HTERT RPE-1 (cell line): Measurements from ENCODE around the gene CHST8.
"Not testable (repeated sequence)": the region's sequence is repeated elsewhere in the genome, so short reads cannot be mapped to it uniquely, and the experiment has no call there.

Experiments used
- in situ Hi-C: fragments of 300-500 bp; cut with MboI; formaldehyde crosslinking; loops from 4 replicates; pipeline ENCODE4 v1.14.3; 2020; ENCODE audit warnings: low sequenced_read_pairs

Gene CHST8

DNA sequence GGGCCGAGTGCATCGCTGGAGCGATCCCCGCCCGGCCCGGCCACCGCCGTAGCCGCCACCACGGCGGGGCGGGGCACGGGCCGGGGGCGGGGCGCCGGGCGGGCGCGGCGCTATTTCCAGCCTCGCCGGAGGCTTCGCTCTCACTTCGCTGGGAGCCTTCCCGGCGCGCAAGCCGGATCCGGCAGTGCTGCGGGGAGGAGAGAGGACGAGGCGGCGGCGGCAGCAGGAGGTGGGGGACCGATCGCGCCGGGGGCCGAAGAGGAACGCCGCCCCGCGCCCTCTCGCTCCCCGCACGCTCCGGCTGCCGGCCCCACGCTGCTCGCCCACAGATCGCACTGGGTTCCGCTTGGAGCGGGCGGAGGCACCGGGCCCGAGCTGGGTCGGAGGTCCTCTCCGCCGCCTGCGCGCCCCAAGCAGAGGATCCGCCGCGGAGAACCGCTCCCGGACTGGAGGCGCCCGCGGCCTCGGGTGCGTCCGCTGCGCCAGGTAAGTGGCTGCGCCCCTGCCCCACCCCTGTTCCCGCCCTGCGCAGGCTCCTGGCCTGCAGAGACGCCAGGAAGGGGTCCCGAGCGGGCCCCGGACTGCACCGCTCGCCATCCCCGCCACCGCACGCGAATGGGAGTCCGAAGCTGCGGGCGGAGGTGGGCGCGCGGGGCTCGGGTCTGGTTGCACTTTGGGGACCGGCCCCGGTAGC is at the start of gene CHST8:
Gene CHST8, plus strand, starts transcription at position 143 of the 694 bp plus-strand sequence. CDS start 67,309 bp downstream, outside the sequence.
- in situ Hi-C loops: no loop called here

DNA sequence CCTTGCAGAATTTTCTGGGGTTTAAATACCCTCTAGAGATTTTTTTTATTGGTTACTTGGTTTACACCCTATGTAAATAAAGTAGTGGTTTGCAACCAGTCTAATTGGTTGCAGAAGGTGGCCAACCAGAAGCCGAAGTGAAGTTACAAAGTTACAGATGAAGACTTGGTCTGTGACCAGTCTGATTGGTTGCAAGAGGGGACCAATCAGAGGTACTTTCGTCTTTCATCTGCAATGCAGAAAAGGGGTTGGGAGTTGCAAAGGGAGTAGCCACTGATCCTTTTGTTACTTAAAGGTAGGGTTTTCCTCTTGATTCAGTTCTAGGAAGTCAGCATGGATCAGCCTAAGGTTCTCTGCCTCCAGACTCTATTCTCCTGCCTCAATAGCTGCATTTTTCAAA is 48.8 kb upstream of the CHST8 start:
- in situ Hi-C loops: no loop called here

DNA sequence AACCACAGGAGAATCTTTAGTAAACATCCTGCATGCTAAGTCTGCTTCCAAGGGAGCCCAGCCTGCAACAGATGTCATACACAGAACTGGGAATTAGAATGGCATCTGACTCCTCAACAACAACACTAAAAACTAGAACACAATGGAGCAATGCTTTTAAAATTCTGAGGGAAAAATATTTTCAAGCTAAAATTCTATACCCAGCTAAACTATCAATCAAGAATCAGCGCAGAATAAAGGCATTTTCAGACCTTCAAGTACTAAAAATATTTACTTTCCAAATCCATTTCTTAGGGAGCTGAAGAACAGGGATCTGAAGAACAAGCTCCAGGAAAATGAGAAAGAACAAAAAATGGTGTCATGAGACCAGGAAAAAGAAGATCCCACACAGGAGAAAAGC is 46.9 kb upstream of the CHST8 start:
- in situ Hi-C loops: no loop called here

- in situ Hi-C loops: no loop called here
Observed at GRCh38 chr19:33578697-33579096, 43.1 kb upstream of the CHST8 start.

- in situ Hi-C loops: no loop called here
Observed at GRCh38 chr19:33580026-33580644, 41.6 kb upstream of the CHST8 start.

GRCh38 chr19:33580645-33581037 is 41.1 kb upstream of the CHST8 start:
- in situ Hi-C loops: no loop called here

DNA sequence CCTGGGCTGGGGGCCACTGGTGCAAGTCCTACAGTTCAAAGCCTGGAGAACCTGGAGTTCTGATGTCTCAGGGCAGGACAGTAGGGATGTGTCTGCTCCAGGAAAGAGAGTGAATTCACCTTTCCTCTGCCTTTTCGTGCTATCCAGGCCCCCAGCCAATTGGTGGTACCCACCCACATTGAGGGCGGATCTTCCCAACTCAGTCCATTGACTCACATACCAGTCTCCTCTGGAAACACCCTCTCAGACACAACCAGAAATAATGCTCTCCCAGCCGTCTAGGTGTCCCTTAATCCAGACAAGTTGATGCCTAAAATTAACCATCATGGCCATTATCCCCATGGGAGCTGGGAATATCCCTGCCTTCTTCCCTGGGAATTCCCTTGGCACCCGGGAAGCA is 38.8 kb upstream of the CHST8 start:
- in situ Hi-C loops: no loop called here

DNA sequence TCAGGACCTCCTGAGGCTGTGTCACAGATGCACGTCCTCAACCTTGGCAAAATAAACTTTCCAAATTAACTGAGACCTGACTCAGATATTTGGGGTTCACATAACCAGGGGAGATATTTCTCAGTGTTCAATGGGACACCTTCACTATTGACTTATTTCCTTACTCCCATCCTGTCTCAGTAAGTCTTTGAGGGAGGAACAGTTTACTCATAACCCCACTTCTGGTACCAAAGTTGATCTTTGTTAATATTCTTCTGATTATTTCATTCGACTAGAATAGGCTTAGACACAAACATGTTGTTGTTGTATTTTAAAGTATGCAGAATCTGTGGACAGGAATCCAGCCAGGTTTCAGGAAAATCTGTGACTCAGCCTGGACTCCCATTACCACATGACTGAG is 34.6 kb upstream of the CHST8 start:
- in situ Hi-C loops: no loop called here

DNA sequence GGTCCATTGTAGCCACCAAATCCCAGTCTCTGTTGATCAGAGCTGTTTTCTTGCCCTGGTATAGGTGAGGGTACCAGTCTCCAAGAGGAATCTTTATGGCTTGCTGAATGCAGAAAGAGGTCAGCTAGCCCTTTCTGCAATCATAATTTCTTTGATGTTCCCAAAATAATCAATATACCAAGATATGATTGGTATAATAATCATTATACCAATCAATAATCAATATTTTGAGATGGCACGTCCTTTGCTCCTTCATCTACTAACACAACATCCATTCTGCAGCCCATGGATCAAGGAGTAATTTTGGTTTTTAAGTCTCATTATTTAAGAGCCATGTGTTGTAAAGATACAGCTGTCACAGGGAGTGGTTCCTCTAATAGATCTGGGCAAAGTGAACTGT is 31.5 kb upstream of the CHST8 start:
- in situ Hi-C loops: no loop called here

- in situ Hi-C loops: no loop called here
Observed at GRCh38 chr19:33595783-33596182, 26.0 kb upstream of the CHST8 start.

GRCh38 chr19:33601583-33601982 is 20.2 kb upstream of the CHST8 start:
- in situ Hi-C loops: no loop called here

DNA sequence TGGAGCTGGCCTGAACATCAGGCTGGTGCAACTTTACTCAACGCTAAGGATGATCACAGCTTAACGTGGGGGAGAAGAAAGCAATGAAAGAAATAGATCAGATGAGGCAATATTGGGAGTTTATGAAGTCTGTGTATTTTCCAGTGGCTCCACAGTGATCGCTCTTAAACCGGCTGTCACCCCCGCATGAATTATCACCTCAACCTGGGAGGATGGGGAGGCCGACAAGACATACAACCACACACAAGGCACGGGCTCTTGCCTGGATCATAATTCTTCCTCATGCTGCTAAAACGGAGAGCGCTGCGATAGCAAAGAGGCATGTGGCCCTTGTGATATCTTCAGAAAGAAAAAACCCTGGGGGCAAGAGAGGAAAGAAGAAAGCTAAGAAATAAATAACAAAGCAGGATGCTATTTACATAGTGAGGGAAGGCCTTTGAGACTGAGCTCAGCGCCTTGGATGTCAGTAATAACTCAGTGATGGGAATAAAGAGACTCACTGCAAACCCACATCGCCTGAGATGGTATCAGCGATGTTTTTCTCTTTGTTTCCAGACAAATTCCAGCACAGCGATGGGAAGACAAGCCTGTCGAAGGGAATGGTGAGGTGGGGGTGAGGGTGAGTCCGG is 19.1 kb upstream of the CHST8 start:
- in situ Hi-C loops: no loop called here

DNA sequence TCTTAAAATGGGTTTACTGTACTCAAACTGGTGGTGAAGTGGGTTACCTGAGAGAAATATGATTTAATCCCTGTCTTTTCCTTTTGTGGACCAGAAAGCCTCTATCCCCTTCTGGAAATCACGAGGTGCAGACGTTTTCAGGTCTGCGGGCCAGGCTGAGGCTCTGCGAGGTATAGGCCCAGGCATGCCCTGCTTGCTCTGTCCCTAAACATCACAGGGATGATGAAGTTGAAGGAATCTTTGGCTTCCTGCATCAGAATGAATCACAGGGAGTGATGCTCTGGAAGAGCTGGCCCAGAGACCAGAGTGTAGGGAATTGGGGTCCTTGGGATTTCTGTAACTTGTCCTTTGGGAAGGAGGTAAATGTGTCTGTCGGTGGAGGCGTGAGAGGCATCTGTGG is 18.4 kb upstream of the CHST8 start:
- in situ Hi-C loops: no loop called here

GRCh38 chr19:33604651-33605050 is 17.1 kb upstream of the CHST8 start:
- in situ Hi-C loops: no loop called here

DNA sequence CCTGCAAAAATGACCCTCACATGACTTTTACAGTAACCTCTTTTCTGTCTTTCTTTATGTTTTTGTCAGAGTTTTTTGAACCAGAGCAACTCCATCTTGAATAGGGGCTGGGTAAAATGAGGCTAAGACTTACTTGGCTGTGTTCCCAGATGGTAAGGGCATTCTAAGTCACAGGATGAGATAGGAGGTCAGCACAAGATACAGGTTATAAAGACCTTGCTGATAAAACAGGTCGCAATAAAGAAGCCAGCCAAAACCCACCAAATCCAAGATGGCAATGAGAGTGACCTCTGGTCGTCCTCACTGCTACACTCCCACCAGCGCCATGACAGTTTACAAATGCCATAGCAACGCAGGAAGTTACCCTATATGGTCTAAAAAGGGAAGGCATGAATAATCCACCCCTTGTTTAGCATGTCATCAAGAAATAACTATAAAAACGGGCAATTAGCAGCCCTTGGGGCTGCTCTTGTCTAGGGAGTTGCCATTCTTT is 15.9 kb upstream of the CHST8 start:
- in situ Hi-C loops: not testable (repeated sequence)

DNA sequence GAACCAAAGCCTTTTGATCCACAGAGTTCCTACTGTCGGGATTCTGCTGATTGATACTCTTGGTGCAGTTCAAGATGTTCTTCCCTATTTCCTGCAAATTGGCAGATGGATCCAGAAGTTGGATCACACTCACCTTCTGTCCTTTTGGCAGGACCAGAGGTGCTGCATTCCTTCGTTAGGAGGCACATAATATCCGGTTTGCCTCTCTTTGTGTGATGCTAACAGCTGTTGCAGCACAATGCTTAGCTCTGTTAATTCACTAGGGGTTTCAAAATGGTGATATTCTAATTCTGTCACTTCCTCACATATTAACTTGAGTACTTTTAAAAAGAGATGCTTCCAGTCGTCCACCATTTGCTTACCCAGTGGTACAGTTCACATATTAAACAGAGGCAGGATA is 15.2 kb upstream of the CHST8 start:
- in situ Hi-C loops: no loop called here

GRCh38 chr19:33609353-33609752 is 12.4 kb upstream of the CHST8 start:
- in situ Hi-C loops: no loop called here

DNA sequence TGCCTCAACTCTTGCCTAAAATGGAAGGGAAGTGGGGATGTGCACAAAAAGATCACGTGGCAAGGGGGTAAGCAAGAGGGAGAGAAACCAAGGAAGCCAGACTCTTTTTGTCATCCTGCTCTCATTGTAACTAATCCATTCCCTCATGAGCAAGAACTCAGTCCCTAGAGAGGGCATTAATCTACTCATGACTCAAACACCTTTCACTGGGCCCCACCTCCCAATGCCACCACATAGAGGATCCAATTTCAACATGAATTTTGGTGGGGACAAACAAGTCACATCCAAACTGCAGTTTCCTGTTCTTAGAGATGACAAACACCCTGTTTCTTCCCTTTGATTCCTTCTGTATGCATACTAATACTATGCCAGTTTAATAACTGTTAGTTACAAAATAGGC is 11.2 kb upstream of the CHST8 start:
- in situ Hi-C loops: no loop called here

DNA sequence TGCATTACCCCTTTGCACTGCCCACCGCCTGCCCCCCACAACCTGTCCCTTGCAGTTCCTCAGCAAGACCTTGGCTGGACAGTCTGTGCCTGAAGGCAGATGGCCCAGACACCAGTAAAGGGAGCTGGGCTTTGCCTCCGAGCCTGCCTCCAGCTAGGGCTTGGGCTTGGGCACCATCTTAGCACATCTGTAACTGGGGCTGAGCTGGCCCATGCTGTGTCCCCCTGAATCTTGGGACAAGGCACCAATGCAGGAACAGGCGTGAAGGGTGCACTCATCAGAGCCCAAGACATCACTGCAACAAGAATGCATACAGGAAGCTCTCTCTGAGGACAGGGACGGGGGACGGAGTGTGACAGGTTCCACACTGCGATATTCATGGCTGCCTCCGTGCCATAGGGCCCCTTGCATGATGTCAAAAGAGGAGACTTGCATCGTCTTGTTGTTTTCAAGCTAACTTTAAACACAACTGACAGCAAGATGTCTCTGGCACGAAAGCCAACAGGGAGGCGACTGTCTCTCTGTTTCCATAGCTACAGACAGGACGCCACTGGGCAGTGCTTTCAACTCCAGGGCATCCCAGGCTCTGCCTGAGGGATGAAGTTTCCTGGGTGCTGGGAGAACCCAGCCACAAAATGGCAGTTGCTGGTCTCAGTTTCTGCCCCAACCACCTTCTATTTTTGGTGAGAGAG is 8.7 kb upstream of the CHST8 start:
- in situ Hi-C loops: no loop called here

- in situ Hi-C loops: no loop called here
Observed at GRCh38 chr19:33613620-33614000, 8.1 kb upstream of the CHST8 start.

DNA sequence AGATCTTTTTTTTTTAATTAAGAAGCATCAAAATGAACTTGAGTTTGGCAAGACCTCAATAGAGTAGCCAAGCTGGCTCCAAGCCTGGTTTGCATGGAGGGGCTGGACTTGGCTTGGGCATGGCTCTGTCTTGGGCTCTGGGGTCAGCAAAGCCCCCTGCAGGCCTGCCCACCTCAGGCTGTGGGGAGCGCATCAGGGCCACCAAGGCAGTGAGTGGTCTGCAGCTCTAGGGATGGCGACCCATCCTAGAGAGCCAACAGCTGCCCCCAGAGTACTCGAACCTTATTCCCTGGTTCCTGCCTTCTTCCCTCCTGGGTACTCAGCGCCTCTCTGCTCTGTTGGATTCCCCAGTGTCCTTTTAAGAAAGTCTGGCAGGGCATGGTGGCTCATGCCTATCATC is 5.4 kb upstream of the CHST8 start:
- in situ Hi-C loops: no loop called here

GRCh38 chr19:33616857-33617256 is 4.9 kb upstream of the CHST8 start:
- in situ Hi-C loops: no loop called here
